Uterus (tissue), 4 donors: Measurements from ENCODE around the gene ELK4. TPM values are rescaled to one million over a fixed set of nuclear protein-coding genes. Genes with fewer than 3 reads are reported as not detected.
A peak's percentile ranks its signal among the peaks of the same experiment; 100 is the strongest.

Source experiments
- DNase-seq, 2 donors: peaks; one replicate each; pipeline ENCODE4 v3.0.0-alpha.2; 2019 to 2020
- H3K27ac ChIP-seq, 2 donors: fragments of 200-600 bp; sonication (generic); 1 replicate in 1 of 2; 2 replicates in 1 of 2; pipeline ENCODE4 v1.5.1; 2016 to 2018
- H3K27me3 ChIP-seq, 2 donors: fragments of 200-600 bp; sonication (generic); one replicate each; pipeline ENCODE4 v1.5.1; 2018 to 2019; ENCODE audit warnings: control low read depth in 1 of 2
- H3K36me3 ChIP-seq, 2 donors: fragments of 200-600 bp; sonication (generic); one replicate each; pipeline ENCODE4 v1.5.1; 2019; ENCODE audit warnings: control low read depth in 1 of 2
- H3K4me1 ChIP-seq, 2 donors: fragments of 200-600 bp; sonication (generic); one replicate each; pipeline ENCODE4 v1.5.1; 2018 to 2019; ENCODE audit warnings: control low read depth in 1 of 2
- H3K4me3 ChIP-seq, 2 donors: fragments of 200-600 bp; sonication (generic); 1 replicate in 1 of 2; 2 replicates in 1 of 2; pipeline ENCODE4 v1.5.1; 2018 to 2019; ENCODE audit warnings: mild to moderate bottlenecking in 1 of 2
- H3K9me3 ChIP-seq, 2 donors: fragments of 200-600 bp; sonication (generic); one replicate each; pipeline ENCODE4 v1.5.1; 2019; ENCODE audit warnings: control low read depth in 1 of 2
- CTCF ChIP-seq, 4 experiments: fragments of 200-600 bp in 2 of 4; fragments of 450-650 bp in 2 of 4; sonication (generic) in 2 of 4; IDR thresholded peaks; one replicate each; pipeline ENCODE4 v1.5.1; 2016 to 2019; ENCODE audit warnings: antibody characterized with exemption in 4 of 4, mild to moderate bottlenecking in 2 of 4, moderate library complexity in 1 of 4
- POLR2A ChIP-seq, 2 donors: fragments of 450-650 bp; IDR thresholded peaks; one replicate each; pipeline ENCODE4 v1.6.1; 2016; ENCODE audit warnings: antibody characterized with exemption in 2 of 2, mild to moderate bottlenecking in 1 of 2, moderate library complexity in 1 of 2
- intact Hi-C: fragments of 100-400 bp; cut with DNase I; formaldehyde crosslinking; loops from one replicate; pipeline ENCODE4 v1.15.1; 2023; ENCODE audit warnings: low total_unique reads
- total RNA-seq, 4 donors: library from RNA; depleted of rRNA in 3 of 4; stranded (reverse); fragments of >200 nt in 3 of 4; gene quantifications; one replicate each; pipeline versions ENCODE4 v1.1.0 to v1.2.4, GENCODE V29; 2014 to 2023
- donor health status: DM: yes; HTN: yes; CAD: no.

ELK4 gene
- total RNA-seq, 4 donors from 2014 or later = 17.9 to 97.7 (median 26.7) TPM

- TF ChIP-seq POLR2A (IDR thresholded peaks at IDR 0.05) = no peak
- no peak for TF ChIP-seq CTCF (IDR thresholded peaks at IDR 0.05)
- DNase-seq = no peak
Observed at GRCh38 chr1:205601205-205601604, 30.6 kb downstream of the ELK4 start.

GRCh38 chr1:205600085-205600484, 31.7 kb downstream of the ELK4 start:
- intact Hi-C loops = no loop called here
- H3K27me3 ChIP-seq = no peaks in the 10 kb centered on the region
- peak overlapping the region; percentile 64 to 80 for H3K27ac ChIP-seq
- H3K4me3 ChIP-seq = no peak overlapping the region
- H3K4me1 ChIP-seq = no peaks in the 10 kb centered on the region
- H3K9me3 ChIP-seq = no peaks in the 10 kb centered on the region
- TF ChIP-seq CTCF (IDR thresholded peaks at IDR 0.05) (no peak), POLR2A (IDR thresholded peaks at IDR 0.05) (no peak)
- no peak for DNase-seq
- H3K36me3 ChIP-seq = no peaks in the 10 kb centered on the region

More at GRCh38 chr1:205601205-205601604, 30.6 kb downstream of the ELK4 start:
- no peak overlapping the region for H3K4me3 ChIP-seq
- H3K4me1 ChIP-seq = no peaks in the 10 kb centered on the region
- H3K27me3 ChIP-seq = no peaks in the 10 kb centered on the region
- no peaks in the 10 kb centered on the region for H3K9me3 ChIP-seq
- no peak overlapping the region for H3K27ac ChIP-seq
- intact Hi-C loops = no loop called here
- no peaks in the 10 kb centered on the region for H3K36me3 ChIP-seq

GRCh38 chr1:205599669-205600042, 32.2 kb downstream of the ELK4 start:
- intact Hi-C loops = no loop called here
- Histone ChIP-seq H3K9me3 (no peaks in the 10 kb centered on the region), H3K27me3 (no peaks in the 10 kb centered on the region), H3K4me1 (no peaks in the 10 kb centered on the region), H3K36me3 (no peaks in the 10 kb centered on the region), H3K4me3 (no peak overlapping the region), H3K27ac (peak overlapping the region; percentile 64 to 80)
- TF ChIP-seq CTCF (IDR thresholded peaks at IDR 0.05) (no peak), POLR2A (IDR thresholded peaks at IDR 0.05) (no peak)
- DNase-seq = no peak

GRCh38 chr1:205598841-205599668, 32.8 kb downstream of the ELK4 start:
- intact Hi-C loops = no loop called here

More at GRCh38 chr1:205598841-205599668, 32.8 kb downstream of the ELK4 start:
- no peaks in the 10 kb centered on the region for H3K36me3 ChIP-seq
- no peaks in the 10 kb centered on the region for H3K9me3 ChIP-seq
- no peaks in the 10 kb centered on the region for H3K4me1 ChIP-seq
- DNase-seq = peak; percentile 86 to 87
- H3K27me3 ChIP-seq = no peaks in the 10 kb centered on the region
- TF ChIP-seq CTCF (IDR thresholded peaks at IDR 0.05) (no peak), POLR2A (IDR thresholded peaks at IDR 0.05) (no peak)
- peak overlapping the region; percentile 64 to 80 for H3K27ac ChIP-seq
- no peak overlapping the region for H3K4me3 ChIP-seq
